GM18873 (cell line): Measurements from ENCODE around the gene LRP1B.

Source experiments
- ATAC-seq: cut with Tn5 transposase; IDR thresholded peaks from one replicate; pipeline ENCODE4 v1.9.1; 2021; ENCODE audit warnings: mild to moderate bottlenecking, moderate library complexity, moderate number of reproducible peaks; ENCODE audit not compliant: unreplicated experiment, low FRiP score

Gene LRP1B

DNA sequence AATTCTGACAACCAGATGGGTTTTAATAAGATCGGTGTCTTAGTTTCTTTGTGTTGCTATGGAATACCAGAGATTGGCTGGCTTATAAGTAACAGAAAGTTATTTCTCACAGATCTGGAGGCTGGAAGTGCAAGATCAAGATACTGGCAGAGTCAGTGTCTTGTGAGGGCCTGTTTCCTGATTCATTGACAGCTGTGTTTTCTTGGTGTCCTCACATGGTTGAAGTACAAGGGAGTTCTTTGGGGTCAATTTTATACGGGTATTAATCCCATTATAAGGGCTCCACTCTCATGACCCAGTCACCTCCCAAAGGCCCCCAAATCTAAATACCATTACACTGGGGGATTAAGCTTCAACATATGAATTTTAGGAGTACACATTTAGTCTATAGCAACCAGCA, 421.1 kb downstream of the LRP1B start:
- ATAC-seq = no peak

DNA sequence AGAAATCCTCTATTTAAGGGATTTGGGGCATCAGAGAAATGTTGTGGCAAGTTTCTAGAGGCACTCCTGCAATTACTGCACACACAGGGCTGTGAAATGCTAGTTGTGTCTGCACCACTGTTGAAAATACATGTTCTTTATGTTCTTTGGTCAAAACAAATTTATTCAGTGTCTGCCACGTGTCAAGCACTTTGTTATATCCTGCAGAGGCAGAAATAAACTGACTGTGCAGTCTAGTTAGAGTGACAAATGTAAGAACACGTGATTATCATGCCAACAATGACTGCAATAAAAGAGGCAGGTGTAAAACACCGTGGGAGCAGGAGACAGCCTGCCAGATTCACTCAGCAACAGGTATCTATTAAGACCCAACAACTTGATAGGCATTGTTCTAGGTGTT, 423.3 kb downstream of the LRP1B start:
- ATAC-seq = no peak

DNA sequence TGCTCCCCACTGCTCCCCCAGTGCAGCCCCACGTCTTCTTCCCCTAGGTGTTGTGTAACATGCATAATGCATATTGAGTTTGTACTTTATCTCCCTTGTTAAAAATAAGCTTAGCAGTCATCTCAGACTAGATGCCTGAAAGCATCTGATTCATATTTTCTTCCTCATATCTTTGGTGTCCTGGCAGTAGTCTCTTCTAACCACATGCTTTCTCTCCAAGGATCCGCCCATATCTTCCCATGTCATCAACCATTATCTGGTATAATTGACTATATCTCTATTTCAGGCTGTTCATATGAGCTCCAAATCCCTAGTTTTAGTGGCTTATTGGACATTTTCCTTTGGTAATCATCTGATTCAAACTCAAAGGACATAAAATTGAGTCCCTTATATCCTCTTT, 426.3 kb downstream of the LRP1B start:
- no peak for ATAC-seq

DNA sequence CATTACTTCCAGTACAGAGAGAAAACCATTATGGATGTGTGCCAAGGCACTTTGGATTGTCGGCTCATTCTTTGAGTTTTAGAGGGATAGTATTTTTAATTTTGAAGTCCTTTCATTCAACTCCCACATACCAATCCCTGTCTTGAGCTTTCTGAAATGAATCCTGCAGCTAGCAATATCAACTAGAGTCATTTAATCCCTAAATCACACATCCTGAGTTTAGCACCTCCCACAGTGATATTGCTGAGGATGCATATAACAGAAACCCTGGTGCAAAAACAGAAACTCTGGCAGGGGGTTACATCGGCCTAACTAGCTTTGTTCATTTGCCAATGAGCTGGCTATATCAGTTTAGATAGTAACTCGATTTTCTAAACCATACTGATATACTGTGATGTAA, 427.3 kb downstream of the LRP1B start:
- ATAC-seq = no peak

DNA sequence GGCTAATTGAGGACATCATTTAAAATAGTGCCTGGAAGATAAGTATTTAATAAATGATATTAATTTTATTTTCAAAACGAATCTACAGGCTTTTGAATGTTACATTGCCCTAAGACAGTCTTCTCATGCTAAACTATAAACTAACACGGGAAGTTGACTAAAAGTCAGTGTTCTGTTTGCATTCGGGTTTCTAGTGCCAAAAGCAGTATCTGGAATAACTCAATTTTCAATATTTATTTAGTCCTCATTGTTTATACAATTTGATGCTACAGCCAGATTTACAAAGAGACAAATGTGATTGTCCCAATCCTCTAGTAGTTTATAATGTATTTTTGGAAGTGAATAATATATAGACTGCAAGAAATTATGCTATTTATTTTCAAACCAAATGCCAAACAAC, 429.2 kb downstream of the LRP1B start:
- no peak for ATAC-seq

DNA sequence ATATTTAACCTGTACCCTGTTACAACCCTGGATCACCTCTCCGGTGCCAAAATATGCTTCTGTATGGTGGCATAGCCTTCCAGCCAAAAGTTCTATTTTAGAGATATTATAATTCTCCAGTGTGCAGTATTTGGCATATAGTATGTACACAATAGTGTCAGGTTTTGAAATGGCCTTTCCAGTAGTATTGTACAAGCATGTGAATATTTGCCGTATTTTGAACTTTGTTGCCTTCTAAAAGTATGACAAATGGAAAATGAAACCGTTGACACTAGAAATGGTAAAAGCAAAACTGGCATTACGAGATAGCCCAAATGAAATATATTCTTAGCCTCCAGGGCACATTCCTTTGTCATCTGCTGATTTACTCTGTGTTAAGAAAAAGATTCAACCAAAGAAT, 431.2 kb downstream of the LRP1B start:
- no peak for ATAC-seq

DNA sequence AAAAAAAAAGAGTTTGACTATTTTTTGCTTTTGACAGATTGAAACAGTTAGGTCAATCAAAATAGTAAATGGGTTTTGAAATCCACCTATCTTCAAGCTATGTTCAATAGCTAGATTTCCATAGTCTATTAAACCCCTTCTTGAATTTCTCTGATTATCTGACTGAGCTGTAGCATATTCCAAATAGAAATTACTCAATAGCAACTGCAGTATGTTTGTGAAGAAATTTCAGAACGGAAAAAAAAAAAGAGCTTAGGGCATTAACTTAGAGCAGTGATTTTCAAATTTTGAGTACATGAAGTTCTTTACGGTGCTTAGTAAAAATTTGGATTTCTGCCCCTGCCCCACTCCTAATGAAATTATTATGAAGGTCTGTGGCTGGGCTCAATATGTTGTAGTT, 432.3 kb downstream of the LRP1B start:
- no peak for ATAC-seq

DNA sequence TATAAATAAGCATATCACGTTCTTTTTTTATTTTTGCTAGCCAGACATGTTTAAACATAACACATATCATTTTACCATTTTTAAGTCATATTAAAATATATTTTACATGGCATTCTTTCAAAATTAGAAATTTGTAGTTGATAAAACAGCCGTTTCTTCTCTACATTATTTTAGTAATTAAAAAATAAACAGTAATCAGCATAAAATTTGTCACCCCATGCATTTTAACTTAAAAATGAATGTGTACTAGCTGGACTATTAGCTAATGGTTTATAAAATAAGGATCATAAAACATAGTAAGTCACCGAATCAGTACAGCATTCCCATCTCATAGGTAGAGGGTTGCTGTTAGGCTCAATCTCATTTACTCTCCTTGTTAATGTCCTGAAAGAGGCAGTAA, 433.8 kb downstream of the LRP1B start:
- ATAC-seq = no peak

DNA sequence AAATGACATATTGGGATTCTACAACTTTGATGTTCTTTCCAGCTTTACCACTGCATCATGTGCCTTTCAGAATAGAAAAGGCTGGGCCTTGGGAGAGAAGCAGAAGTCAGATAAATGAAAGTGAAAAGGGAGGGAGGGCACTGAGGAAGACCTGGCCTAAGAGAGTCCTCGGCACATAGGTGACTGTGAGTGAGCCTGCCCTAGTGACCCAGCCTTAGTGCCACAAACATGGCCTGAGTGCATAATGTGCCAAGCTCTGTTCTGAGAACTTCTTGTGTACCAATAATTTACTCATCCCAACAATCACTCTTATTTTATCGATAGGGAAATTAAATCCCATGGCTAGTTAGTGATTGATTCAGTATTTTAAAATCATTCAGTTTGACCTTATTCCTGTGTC, 436.6 kb downstream of the LRP1B start:
- ATAC-seq = no peak

DNA sequence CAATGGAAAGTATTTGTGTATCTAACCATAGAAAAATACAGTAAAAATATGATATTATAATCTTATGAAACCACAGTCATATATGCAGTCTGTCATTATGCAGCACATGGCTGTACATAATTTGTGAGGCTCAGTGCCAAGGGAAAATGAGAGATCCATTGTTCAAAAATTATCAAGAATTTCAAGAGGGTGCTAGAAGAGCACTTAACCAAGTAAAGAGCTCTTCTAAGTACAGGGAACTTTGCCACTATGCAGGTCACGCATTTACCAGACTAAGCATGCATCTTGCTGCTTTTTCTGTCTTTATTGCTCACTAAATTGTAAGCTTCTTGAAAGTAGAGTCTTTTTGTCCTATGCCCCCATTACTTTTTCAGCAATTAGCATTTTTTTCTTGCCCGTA, 438.0 kb downstream of the LRP1B start:
- no peak for ATAC-seq

DNA sequence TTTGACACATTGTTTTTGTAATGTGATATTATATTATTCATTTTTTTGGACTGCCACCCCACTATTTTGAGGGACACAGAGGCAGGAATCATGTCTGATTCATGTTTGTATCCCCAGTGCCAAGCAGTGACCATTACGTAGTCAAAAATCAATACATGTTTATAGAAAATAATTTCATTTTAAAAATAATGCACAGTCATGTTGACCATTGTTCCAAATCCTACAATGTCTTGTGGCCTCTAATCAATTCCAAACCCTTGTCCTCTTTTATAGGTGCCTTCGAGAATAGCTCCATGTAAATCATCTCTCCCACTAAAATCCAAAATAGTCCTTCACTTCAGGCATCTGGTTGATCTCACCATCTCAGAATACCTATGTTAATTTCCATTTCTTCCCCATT, 454.7 kb downstream of the LRP1B start:
- no peak for ATAC-seq

DNA sequence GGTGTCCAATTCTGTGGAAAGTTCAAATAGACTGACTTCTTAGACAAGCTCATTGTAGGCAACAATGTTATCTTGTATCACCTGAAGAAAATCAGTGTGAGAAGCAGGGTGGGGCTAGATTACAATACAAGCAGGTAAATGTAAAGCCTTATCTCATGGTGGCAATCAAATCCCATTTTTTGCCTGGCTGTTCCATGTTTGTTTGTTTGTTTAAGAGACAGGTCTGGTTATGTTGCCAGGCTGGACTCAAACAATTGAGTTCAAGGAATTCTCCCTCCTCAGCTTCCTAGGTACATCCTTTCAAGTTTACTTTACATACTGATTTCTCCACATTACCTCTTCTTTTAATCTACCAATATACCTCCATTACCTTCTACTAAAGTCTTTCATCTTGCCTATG, 464.6 kb downstream of the LRP1B start:
- ATAC-seq = no peak

DNA sequence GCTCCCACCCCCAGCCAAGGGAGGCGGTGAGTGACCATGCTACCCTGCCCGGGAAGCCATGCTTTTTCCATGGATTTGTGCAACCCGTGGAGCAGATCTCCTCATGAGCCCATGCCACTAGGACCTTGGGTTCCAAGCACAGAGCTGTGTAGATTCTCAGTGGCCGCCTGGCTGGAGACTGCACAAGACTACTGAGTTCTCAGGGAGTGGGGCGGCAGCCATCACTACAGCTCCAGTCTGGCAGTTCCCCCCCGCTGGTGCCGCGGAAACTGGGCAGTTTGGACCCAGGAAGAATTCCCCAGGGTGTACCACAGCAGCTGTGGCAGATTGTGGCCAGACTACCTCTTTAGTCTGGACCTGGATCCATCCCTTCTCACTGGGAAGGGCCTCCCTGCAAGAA, 470.6 kb downstream of the LRP1B start:
- no peak for ATAC-seq

DNA sequence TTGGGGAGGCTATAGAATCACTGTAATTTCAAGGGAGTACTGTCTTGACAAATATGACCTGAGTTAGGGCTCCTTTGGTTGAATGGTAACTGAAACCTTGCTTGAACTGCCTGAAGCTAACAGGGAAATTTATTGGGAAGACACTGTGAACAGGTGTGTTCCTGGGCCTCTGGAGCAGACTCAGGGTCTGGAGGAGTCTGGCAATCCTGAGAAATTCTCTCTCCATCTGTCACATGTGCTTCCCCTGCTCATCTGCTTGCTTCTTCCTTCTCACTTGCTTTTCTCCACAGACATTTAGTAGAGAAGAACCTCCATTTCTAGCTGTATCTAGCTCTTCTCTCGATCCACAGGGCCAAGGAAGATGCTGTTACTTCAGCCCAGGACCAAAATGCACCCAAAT, 476.5 kb downstream of the LRP1B start:
- ATAC-seq = no peak

DNA sequence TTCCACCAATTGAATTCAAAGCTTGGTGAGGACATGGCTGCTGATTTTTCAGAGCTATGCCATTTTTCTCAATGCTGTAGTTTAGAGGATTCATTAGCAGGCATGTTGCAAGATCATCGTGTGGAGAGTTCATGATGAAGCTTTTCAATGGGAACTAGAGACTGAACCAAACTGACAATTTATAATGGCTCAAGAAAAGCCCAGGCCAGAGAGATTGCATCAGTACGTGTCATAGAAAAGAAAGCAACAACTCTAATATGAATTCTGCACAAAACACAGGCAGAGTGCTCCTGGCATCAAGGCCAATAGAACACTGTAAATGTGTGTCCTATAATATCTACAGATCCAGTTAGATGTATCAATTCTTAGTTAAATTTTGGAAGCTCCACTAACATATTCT, 477.6 kb downstream of the LRP1B start:
- no peak for ATAC-seq

DNA sequence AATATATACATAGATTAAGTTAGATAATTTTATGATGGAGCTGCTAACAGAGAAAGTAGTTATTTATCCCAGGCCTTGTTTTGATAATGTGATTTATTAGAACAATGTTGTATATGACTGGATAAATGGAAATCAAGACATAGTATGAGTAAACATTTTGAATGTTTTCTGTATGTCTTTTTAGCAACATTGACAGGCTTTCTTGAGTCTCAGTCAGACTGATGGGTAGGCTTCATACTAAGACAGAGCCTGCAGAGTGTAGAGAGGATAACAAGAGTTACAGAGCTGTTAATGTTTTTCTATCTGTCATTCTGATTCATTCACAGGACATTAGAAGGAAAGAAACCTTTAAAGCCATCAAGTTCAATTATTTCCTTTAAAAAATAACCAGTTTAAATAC, 478.5 kb downstream of the LRP1B start:
- ATAC-seq = no peak

DNA sequence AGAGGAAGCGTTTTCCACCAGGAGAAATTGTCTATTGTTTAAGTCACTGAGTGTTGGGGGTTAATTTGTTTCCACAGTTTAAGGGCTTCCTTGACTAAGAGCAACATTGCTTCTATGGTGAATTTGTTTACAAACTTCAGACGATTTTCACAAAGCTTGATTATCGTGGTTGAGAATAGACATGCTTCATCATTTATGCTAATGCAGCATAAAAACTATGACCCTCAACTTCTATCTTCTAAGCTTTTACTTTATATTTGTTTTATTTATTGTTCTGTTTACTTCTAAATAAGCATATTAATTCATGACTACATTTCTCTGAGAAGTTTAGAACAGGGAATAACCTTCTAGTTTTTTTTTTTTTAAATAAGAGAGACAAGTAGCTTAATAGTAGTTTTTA, 483.5 kb downstream of the LRP1B start:
- ATAC-seq = no peak

DNA sequence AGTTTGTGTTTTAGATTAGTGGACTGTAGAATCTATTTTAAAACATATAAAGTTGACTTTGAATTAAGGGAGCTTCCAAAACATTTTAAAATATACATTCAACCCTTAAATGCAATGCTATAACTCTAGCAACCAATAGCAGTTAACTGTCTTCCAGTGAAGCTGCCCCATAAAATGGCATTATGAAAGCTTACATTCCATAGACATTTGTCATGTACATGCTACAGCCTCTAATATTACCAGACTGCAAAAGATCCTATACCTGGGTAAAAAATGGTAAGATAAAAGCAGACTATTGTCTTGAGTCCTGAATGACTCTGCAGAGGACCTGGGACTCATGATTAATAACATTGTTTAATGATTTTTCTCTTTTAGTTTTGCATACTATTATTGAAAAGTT, 489.4 kb downstream of the LRP1B start:
- no peak for ATAC-seq

DNA sequence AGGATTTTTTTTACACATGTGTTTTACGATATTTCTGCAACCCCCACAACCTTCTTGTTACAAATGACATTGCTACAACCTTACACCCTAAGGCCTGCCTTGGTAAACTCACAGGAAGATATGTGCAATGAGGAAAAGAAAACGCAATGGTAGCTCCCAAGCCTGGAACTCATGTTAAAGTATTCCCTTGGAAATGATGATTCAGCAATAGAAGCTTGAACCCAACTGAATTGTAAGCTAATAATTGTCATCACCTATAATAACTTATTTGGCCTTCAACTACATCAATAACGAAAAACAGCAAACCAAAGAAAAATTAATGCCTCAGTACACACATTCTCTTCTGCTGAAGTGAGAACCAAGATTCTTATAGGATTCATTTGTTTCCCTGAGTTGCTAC, 491.0 kb downstream of the LRP1B start:
- no peak for ATAC-seq

DNA sequence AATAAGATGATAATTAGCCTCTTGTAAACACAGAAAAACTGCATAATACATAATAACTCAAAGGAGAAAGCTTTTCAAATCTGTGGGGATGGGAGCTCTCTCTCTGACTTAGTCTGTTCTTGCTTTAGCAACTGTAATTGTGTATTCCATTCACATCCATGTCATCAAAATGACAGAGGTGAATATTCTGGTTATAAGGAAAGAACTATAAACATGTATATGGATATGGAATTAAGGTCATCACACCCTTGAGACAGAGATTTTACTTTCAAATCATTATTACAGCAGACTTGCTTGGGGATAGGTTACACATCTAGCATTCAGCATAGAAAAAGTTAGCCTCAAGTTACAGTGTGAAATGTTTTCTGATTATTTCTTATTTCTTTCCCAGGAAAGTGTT, 497.7 kb downstream of the LRP1B start:
- no peak for ATAC-seq

DNA sequence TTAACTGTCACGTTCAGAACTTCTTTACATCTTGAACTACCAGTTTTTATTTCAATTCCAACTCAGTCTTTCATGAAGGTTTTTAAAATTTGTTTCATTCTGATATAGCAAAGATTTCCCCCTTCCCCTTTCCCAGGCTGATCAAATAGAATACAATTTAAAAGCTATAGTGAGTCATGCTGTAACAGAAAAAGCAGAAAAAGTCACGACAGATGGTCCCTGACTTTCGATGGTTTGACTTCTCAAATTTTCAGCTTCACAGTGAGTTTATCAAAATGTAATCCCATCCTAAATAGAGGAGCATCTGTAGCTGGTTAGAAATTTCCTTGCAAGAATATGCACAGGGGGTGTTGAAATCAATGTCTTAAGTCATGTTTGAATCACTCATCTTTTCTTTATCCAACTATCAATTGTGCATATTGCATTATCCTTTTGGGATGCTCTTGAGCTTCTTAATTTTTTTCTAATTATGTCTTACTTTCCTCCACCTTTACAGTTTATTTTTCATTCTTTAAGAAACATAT, 500.3 kb downstream of the LRP1B start:
- no peak for ATAC-seq

DNA sequence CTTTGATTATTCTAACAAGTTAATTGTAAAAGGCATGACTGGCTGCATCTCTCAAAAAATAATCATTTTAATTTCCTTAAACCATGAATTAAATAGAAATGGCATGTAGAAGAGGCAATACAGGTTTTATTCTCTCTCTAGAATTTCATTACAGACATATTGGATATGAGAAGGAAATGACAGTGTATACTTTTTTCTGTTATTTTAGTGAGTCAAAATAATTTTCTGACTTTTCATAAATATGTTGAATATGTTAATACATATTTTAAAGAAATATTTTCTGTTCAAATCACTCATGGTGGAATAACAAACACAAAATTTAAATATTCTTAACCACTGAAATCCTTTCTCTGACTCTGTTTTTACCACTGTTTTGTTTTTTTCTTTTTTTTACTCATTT, 510.4 kb downstream of the LRP1B start:
- no peak for ATAC-seq

DNA sequence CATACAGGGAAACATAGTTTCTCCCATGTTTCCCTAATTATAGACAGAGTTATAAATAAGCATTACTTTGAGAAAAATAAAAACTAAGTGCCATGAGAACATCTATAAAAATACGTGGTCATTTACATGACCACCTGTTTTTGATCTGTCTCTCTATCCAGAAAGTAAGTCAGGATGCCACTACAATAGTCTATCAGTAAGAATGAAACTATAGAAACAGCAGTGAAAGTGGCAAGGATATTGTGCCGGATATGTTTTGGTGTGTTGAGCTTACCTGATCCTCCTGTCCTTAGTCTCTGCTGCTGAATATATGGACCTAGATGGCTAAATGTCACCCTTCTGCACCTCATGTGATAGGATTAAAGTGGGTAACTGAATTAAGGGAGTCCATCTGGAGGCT, 512.4 kb downstream of the LRP1B start:
- ATAC-seq = no peak
